GM12891 (cell line): ENCODE results near the gene MBD3.

Experiments
- PAX5 ChIP-seq: IDR thresholded peaks from 2 replicates; pipeline ENCODE4 v1.6.1; 2011; ENCODE audit warnings: low read length, moderate library complexity, mild to moderate bottlenecking; ENCODE audit not compliant: insufficient read depth, severe bottlenecking
- POLR2A ChIP-seq: IDR thresholded peaks from 2 replicates; pipeline ENCODE4 v1.6.1; 2011; ENCODE audit warnings: low read depth, low read length, control low read depth
- POLR2AphosphoS5 ChIP-seq: IDR thresholded peaks from 2 replicates; pipeline ENCODE4 v1.6.1; 2011; ENCODE audit warnings: low read depth, low read length, control low read depth
- POU2F2 ChIP-seq: IDR thresholded peaks from 2 replicates; pipeline ENCODE4 v1.6.1; 2011; ENCODE audit warnings: low read depth, mild to moderate bottlenecking, control low read depth, low read length, moderate library complexity
- SPI1 ChIP-seq: IDR thresholded peaks from 2 replicates; pipeline ENCODE4 v1.6.1; 2011; ENCODE audit warnings: low read depth, low read length, control low read depth
- TAF1 ChIP-seq: IDR thresholded peaks from 2 replicates; pipeline ENCODE4 v1.6.1; 2011; ENCODE audit warnings: low read depth, low read length, control low read depth

DNA sequence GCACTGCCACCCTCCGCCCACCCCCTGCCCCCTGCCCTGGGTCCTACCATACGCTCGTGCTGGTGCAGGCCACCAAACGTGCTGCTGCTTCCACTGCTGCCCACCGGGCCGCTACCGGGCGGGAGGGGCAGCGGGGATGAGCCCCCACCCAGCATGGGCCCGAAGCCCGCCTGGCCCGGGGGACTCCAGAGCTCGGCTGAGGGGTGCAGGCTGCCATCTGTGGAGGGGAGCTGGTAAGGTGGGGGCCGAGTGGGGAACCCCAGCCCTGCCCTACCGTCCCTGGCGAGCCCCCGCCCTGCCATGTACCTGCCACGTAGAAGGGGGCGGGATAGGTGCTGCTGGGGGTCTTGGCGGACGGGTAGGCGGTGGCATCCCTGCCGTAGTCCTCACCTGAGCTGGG lies 29.3 kb upstream of the MBD3 start:
- TF ChIP-seq POLR2AphosphoS5 (no peak), POLR2A (no peak), TAF1 (no peak), SPI1 (no peak), PAX5 (no peak), POU2F2 (no peak)
